NCI-H1105 treated with DMSO at 0.1 percent for 48 hours (cell line): Measurements from ENCODE around the gene TLN1.
A peak's percentile ranks its signal among the peaks of the same experiment; 100 is the strongest.

Experiments
- DNase-seq: peaks from one replicate; lab custom pipeline; 2025; lab: John Stamatoyannopoulos, UW

The TLN1 gene, protein sequence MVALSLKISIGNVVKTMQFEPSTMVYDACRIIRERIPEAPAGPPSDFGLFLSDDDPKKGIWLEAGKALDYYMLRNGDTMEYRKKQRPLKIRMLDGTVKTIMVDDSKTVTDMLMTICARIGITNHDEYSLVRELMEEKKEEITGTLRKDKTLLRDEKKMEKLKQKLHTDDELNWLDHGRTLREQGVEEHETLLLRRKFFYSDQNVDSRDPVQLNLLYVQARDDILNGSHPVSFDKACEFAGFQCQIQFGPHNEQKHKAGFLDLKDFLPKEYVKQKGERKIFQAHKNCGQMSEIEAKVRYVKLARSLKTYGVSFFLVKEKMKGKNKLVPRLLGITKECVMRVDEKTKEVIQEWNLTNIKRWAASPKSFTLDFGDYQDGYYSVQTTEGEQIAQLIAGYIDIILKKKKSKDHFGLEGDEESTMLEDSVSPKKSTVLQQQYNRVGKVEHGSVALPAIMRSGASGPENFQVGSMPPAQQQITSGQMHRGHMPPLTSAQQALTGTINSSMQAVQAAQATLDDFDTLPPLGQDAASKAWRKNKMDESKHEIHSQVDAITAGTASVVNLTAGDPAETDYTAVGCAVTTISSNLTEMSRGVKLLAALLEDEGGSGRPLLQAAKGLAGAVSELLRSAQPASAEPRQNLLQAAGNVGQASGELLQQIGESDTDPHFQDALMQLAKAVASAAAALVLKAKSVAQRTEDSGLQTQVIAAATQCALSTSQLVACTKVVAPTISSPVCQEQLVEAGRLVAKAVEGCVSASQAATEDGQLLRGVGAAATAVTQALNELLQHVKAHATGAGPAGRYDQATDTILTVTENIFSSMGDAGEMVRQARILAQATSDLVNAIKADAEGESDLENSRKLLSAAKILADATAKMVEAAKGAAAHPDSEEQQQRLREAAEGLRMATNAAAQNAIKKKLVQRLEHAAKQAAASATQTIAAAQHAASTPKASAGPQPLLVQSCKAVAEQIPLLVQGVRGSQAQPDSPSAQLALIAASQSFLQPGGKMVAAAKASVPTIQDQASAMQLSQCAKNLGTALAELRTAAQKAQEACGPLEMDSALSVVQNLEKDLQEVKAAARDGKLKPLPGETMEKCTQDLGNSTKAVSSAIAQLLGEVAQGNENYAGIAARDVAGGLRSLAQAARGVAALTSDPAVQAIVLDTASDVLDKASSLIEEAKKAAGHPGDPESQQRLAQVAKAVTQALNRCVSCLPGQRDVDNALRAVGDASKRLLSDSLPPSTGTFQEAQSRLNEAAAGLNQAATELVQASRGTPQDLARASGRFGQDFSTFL (N-terminal part only)

GRCh38 chr9:35732185-35732799 lies at the start of gene TLN1, which contains the start of gene CREB3:
TLN1 (minus strand) TSS chr9:35732195; CDS start chr9:35725694, 6,501 bp downstream.
CREB3 (plus strand) TSS chr9:35732666; CDS start chr9:35732773, 107 bp downstream.
- peak; percentile 96 for DNase-seq

DNA sequence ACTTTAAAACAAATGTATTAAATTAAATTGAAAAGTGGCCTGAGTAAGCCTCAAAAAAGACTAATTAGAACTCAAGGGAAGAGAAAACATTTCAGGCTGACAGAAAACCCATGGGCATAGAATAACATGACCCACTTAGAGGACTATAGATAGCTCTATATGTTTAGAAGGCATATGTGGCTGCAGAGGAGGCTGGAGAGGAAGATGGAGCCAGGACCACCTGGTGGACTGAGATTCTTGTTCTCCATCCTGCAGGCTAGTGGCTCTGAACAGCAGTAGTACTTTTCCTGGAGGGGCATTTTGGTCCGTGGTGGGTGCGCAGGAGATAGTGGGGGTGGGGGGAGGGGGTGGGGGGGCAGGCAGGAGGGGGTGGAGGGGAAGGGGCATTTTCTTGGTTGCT lies 49.1 kb upstream of the TLN1 start:
- DNase-seq, result no peak

GRCh38 chr9:35778496-35778895 lies 46.5 kb upstream of the TLN1 start:
- no peak for DNase-seq

GRCh38 chr9:35776018-35776417 lies 44.0 kb upstream of the TLN1 start:
- DNase-seq, result peak; percentile 89

GRCh38 chr9:35774907-35775635 lies 43.1 kb upstream of the TLN1 start:
- peak; percentile 28 for DNase-seq

DNA sequence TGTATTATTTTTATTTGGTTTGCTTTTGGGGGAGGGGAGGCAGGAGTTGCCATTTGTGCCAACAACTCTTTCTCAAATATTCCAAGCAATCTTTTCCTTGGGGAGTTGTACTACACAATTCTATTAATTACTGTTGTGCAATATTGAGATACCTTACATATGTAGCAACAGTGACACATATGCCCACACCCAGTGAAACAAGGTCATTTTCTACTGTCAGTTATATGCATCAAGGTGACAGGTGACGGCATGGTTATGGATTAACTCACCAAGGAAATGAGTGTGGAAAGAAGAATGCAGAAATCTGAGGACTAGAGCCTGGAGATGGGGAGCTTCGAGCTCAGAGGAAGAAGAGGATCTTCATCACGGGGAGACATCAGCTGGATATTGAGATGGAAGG lies 39.9 kb upstream of the TLN1 start:
- DNase-seq, result peak; percentile 55

GRCh38 chr9:35771534-35771933 lies 39.5 kb upstream of the TLN1 start:
- DNase-seq, result peak; percentile 84

DNA sequence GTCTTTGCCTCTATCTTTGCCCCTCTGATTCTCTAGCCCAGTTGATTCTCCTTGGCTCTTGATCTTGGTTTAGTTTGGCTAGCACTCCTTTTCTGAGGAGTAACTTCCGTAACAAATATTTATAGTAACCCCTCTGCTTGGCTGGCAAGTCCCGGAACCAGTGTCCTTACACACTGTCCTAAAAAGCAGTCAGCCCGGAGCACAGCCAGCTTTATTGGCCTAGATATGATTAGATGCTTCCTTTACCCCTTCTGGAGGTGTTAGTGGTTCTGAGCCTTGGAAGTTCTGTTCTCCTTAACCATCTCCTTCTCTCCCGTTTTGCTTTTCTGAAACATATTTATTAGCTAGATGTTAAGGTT lies 39.1 kb upstream of the TLN1 start:
- no peak for DNase-seq

GRCh38 chr9:35769763-35770162 lies 37.8 kb upstream of the TLN1 start:
- DNase-seq, result no peak

- DNase-seq, result no peak
These were observed 35.5 kb upstream of the TLN1 start for GRCh38 chr9:35767458-35767857.

DNA sequence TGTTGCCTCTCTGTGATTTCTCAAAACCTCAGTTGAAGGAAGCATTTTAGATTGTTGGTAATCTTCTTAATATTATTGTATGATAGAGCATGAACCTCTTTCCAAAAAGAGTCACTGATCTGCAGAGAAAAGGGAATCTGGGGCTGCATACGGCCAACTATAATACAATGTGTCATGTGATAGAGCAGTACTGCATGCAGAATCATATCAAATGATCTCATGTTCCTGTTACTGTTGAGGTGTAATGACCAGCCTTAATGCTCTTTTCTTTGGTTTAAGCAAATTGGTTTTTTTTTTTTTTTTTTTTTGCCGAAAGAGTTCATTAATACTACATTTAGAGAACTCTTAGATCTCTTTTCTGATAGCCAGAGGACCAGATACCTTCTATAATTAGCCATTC lies 35.0 kb upstream of the TLN1 start:
- DNase-seq, result no peak

GRCh38 chr9:35763803-35764202 lies 31.8 kb upstream of the TLN1 start:
- DNase-seq, result no peak

- no peak for DNase-seq
These were observed 31.2 kb upstream of the TLN1 start for GRCh38 chr9:35763181-35763580.

- no peak for DNase-seq
These were observed 28.7 kb upstream of the TLN1 start for GRCh38 chr9:35760651-35761050.

DNA sequence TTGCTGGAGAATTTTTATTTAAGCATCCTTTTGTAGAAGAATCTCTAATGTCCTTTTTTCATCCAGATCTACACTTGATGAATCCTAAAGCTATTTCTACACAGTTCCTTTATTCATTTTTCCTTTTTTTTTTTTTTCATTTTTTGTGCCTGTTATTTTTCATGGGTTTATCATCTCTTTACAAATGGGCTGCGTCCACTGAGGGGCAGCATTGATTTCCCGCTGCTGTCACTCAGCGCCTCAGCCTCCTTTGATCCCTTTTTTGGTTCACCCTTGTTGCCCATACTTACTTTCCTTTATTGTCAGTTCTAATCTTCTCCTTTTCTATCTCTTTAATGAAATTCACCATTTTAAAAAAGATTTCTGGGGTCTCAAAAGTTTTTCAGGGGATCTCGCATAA lies 27.8 kb upstream of the TLN1 start:
- no peak for DNase-seq

DNA sequence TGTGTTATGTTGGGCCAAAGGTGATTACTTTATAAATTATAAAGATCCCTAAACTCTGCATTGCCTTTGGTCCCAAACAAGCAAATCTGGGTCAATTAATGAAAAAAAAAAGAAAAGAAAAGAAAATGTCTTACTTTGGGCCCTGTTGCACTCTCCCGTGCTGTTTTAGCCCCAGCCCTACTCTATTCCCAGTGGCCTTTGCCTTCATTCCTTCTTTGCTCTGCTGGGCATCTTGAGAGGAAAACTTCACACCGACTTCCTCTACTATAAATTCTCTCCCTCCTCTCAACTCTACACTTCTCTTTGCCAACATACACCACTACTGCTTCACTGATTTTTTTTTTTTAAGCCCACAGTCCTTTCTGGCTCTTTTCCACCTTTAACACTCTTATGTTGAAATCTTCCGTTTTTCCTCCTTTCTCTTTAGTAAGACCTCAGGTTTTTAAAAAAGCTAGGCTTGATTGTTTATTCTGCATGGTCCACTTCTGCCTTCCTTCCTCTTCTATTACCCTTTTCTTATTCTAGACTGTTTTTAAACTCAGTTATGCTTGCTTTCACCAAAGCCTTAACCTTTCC lies 26.6 kb upstream of the TLN1 start:
- no peak for DNase-seq

DNA sequence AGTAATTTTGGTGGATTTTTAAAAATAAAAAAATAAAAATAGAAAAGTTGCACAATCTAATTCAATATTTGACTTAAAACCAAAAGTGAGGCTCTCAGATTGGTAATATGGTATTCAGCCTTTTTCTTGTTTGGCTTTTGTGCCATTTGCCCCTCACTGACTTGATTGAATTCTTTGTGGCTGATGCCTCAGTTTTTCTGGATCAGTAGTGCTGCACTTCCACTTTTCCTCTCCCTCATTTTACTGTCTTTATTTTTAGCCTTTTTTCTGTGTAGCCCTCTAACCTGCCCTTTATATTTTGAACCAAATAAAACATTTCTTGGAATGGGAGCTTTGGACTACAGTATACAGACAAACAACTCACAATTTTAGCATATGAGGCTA lies 25.9 kb upstream of the TLN1 start:
- no peak for DNase-seq

DNA sequence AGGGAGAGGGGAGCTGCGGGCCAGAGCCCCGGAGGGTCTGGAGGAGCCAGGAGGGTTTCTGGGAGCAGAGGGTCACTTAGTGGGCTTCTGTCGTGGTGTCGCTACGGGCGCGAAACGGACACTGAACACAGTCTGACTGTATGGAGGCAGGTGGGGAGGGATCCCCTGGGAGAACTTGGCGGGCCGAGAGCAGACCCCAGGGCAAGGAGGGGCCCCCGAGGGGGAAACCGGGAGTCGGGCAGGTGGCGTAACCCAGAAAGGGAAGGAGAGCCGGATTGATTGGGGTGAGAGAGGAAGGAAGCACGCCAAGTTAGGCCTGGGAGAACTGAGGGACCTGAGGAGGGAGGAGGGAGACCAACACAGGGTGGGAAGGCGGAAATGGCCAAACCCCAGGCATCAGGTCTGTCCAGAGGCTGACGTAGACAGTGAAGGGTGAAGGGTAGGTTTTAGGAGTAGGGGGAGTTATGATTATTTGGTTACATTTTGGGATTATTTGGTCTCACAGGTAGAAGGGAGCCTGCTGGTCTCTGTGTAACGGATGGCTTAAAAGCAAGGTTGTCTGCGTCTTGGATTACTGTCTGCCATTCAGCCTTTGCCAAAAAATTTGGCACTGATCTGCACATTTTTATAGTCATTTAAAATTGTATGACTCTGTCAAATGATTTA lies 25.4 kb upstream of the TLN1 start:
- DNase-seq, result peak; percentile 57

GRCh38 chr9:35756275-35757225 lies 24.6 kb upstream of the TLN1 start:
- peak; percentile 67 for DNase-seq
